ENCODE data around the gene ZNF789.

DNA sequence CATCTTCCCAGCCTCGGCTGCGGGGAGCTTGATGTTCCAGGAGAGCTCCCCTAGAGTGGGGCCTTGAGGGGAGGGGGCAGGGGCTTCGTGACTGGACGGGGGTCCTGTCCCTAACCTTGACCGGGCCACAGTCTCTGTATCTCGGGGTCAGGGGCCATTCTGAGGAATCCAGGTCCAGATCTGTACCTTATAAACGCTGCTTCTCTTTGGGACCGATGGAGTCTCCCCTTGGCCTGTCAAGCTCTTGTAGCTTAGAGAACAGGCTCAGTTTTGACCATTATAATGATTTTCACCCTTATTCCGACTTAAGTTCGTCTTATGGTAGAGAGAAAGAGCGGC lies 32.6 kb downstream of the ZNF789 start:
- TF ChIP-seq, protein P1, sequence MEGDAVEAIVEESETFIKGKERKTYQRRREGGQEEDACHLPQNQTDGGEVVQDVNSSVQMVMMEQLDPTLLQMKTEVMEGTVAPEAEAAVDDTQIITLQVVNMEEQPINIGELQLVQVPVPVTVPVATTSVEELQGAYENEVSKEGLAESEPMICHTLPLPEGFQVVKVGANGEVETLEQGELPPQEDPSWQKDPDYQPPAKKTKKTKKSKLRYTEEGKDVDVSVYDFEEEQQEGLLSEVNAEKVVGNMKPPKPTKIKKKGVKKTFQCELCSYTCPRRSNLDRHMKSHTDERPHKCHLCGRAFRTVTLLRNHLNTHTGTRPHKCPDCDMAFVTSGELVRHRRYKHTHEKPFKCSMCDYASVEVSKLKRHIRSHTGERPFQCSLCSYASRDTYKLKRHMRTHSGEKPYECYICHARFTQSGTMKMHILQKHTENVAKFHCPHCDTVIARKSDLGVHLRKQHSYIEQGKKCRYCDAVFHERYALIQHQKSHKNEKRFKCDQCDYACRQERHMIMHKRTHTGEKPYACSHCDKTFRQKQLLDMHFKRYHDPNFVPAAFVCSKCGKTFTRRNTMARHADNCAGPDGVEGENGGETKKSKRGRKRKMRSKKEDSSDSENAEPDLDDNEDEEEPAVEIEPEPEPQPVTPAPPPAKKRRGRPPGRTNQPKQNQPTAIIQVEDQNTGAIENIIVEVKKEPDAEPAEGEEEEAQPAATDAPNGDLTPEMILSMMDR (IDR thresholded peaks at IDR 0.05; ENCODE audit: extremely low read depth in 1 of 2, insufficient read depth in 1 of 2, low read depth in 1 of 2, low read length in 2 of 2) = no peak
- TF ChIP-seq POLR2AphosphoS5 (IDR thresholded peaks at IDR 0.05; ENCODE audit: insufficient read depth, low read depth, low read length) = no peak
- no peak for TF ChIP-seq MYC (IDR thresholded peaks at IDR 0.05; ENCODE audit: low read depth, low read length)
- TF ChIP-seq EZH2 (IDR thresholded peaks at IDR 0.05; ENCODE audit: borderline replicate concordance, low read depth, low read length, severe bottlenecking) = no peak
